ENCODE results near the gene GBX2.

- TF ChIP-seq CTCF (IDR thresholded peaks at IDR 0.05) (no peak), POLR2A (IDR thresholded peaks at IDR 0.05) (no peak), POLR2AphosphoS5 (IDR thresholded peaks at IDR 0.05) (no peak)
These were observed 1.8 kb upstream of the GBX2 start for GRCh38 chr2:236169741-236170589.
